ENCODE results near the gene THSD4. TPM values are rescaled to one million over a fixed set of nuclear protein-coding genes. Genes with fewer than 3 reads are reported as not detected.

The THSD4 gene
- total and polyA plus RNA-seq, 2 of the 8 experiments (the other 6 are each of a cell fraction or from before 2014, with no cell fraction given), result 2.5 to 6.2 TPM

- Histone ChIP-seq H3K36me3 (ENCODE audit: control insufficient read depth in 2 of 4, insufficient read depth in 4 of 4, low read length in 3 of 4) (no peaks in the 10 kb centered on the region), H3K4ac (replicated peaks; ENCODE audit: insufficient read length, low read depth, low read length) (no peak overlapping the region), H2BK5ac (ENCODE audit: low read depth, low read length) (no peak overlapping the region), H3K4me3 (ENCODE audit: extremely low read depth in 1 of 4, insufficient read depth in 2 of 4, low read depth in 3 of 4, low read length in 4 of 4) (no peak overlapping the region), H3K14ac (ENCODE audit: insufficient read length) (no peak overlapping the region), H3K9ac (replicated peaks in 1 of 4; ENCODE audit: extremely low read depth in 1 of 4, low read depth in 3 of 4, low read length in 3 of 4) (no peak overlapping the region), H3K4me2 (ENCODE audit: insufficient read depth in 1 of 2, low read depth in 2 of 2, low read length in 2 of 2) (no peak overlapping the region), H3K27ac (ENCODE audit: low read depth, low read length) (no peak overlapping the region), H2AFZ (ENCODE audit: low read length) (no peak overlapping the region), H2BK12ac (ENCODE audit: low read depth, low read length) (no peak overlapping the region), H2BK15ac (ENCODE audit: low read length) (no peak overlapping the region), H3K23ac (ENCODE audit: insufficient read length) (no peak overlapping the region), H4K91ac (replicated peaks; ENCODE audit: insufficient read length, low read length) (no peak overlapping the region), H3K56ac (replicated peaks; ENCODE audit: insufficient read length, low read depth, low read length) (no peak overlapping the region), H3K27me3 (replicated peaks in 1 of 4; ENCODE audit: control insufficient read depth in 3 of 4, extremely low read depth in 1 of 4, insufficient read depth in 3 of 4, low read length in 3 of 4) (peaks cover 0 to 31% (median 23%) of the 10 kb centered on the region in 4 experiments; a peak in 6 of 7 replicates), H3K18ac (ENCODE audit: extremely low read depth, low read length) (no peak overlapping the region), H3K9me3 (ENCODE audit: insufficient read depth in 2 of 2, low read depth in 1 of 2, low read length in 1 of 2) (no peaks in the 10 kb centered on the region), H4K20me1 (replicated peaks in 1 of 2; ENCODE audit: control insufficient read depth in 1 of 2, insufficient read depth in 2 of 2, low read length in 2 of 2) (peaks cover 0 to 2% of the 10 kb centered on the region in 2 experiments), H2BK120ac (replicated peaks; ENCODE audit: low read depth, low read length) (no peak overlapping the region), H4K8ac (ENCODE audit: extremely low read depth, insufficient read depth, low read length) (no peak overlapping the region), H3K4me1 (replicated peaks in 1 of 4; ENCODE audit: control insufficient read depth in 3 of 4, insufficient read depth in 4 of 4, low read length in 3 of 4) (peaks cover 5 to 15% (median 7%) of the 10 kb centered on the region in 4 experiments; a peak in 4 of 7 replicates), H2AK5ac (ENCODE audit: low read depth, low read length) (no peak overlapping the region), H4K5ac (ENCODE audit: insufficient read length, low read depth, low read length) (no peak overlapping the region), H2BK20ac (ENCODE audit: low read length) (no peak overlapping the region), H3K79me1 (ENCODE audit: low read depth, low read length) (no peaks in the 10 kb centered on the region; the same call in 1 of the 2 replicates), H3K79me2 (ENCODE audit: control insufficient read depth in 1 of 2, insufficient read depth in 2 of 2, low read length in 2 of 2) (no peaks in the 10 kb centered on the region), H3K23me2 (ENCODE audit: low read depth, low read length) (no peaks in the 10 kb centered on the region)
- WGBS, 2 experiments (ENCODE audit: extremely low coverage in 1 of 2, insufficient coverage in 1 of 2, insufficient read length in 1 of 2, insufficient replicate concordance in 2 of 2, low coverage in 1 of 2, low lambda C conversion rate in 2 of 2, missing lambda C conversion rate in 1 of 2), result 82% methylated on average over 1 of the region's 1 CpG; no CpG with 5 or more reads in 1 of the 2 experiments
- TF ChIP-seq BACH1 (IDR thresholded peaks at IDR 0.05; ENCODE audit: low read length) (no peak), SAP30 (IDR thresholded peaks at IDR 0.05; ENCODE audit: insufficient read depth, insufficient replicate concordance, low read length) (no peak), HDAC6 (IDR thresholded peaks at IDR 0.05; ENCODE audit: low read depth, low read length) (no peak), ZNF274 (IDR thresholded peaks at IDR 0.05; ENCODE audit: borderline replicate concordance, extremely low read depth, low read length) (no peak), SP4 (IDR thresholded peaks at IDR 0.05; ENCODE audit: low read length) (no peak), YY1 (IDR thresholded peaks at IDR 0.05; ENCODE audit: low read depth, low read length) (no peak), SIX5 (IDR thresholded peaks at IDR 0.05; ENCODE audit: low read depth, low read length) (no peak), CREB1 (IDR thresholded peaks at IDR 0.05) (no peak), BRCA1 (IDR thresholded peaks at IDR 0.05; ENCODE audit: low read depth, low read length) (no peak), TAF1 (IDR thresholded peaks at IDR 0.05; ENCODE audit: low read depth, low read length) (no peak), SUZ12 (IDR thresholded peaks at IDR 0.05; ENCODE audit: low read length) (no peak), TCF12 (IDR thresholded peaks at IDR 0.05; ENCODE audit: low read depth, low read length) (no peak), RFX5 (IDR thresholded peaks at IDR 0.05; ENCODE audit: borderline replicate concordance, low read depth, low read length) (no peak), TBP (IDR thresholded peaks at IDR 0.05; ENCODE audit: low read depth, low read length) (no peak), KDM4A (IDR thresholded peaks at IDR 0.05; ENCODE audit: low read depth, low read length, severe bottlenecking) (no peak)
- DNase-seq (ENCODE audit: low read depth in 1 of 2, low spot score in 2 of 2) (no peak), FAIRE-seq (no peak)
- CTCF ChIA-PET (ENCODE audit: partially characterized antibody), result no interaction called here
- POLR2A ChIA-PET (ENCODE audit: partially characterized antibody), result no interaction called here
Measured at GRCh38 chr15:71088683-71089082, 26.6 kb upstream of the THSD4 start.

Measured in H1 (cell line).